Measurements from ENCODE around the gene EVI5.

EVI5 gene

GRCh38 chr1:92768915-92769314 lies 16.0 kb downstream of the EVI5 start:
- in situ Hi-C loops (cut with MboI; ENCODE audit: low sequenced_read_pairs, unreplicated experiment): no loop called here
- no peak for DNase-seq (ENCODE audit: low spot score)
- TF ChIP-seq, protein P1, sequence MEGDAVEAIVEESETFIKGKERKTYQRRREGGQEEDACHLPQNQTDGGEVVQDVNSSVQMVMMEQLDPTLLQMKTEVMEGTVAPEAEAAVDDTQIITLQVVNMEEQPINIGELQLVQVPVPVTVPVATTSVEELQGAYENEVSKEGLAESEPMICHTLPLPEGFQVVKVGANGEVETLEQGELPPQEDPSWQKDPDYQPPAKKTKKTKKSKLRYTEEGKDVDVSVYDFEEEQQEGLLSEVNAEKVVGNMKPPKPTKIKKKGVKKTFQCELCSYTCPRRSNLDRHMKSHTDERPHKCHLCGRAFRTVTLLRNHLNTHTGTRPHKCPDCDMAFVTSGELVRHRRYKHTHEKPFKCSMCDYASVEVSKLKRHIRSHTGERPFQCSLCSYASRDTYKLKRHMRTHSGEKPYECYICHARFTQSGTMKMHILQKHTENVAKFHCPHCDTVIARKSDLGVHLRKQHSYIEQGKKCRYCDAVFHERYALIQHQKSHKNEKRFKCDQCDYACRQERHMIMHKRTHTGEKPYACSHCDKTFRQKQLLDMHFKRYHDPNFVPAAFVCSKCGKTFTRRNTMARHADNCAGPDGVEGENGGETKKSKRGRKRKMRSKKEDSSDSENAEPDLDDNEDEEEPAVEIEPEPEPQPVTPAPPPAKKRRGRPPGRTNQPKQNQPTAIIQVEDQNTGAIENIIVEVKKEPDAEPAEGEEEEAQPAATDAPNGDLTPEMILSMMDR (IDR thresholded peaks at IDR 0.05; ENCODE audit: borderline replicate concordance, control extremely low read depth, extremely low read depth, insufficient read depth, missing control alignments): no peak

GRCh38 chr1:92768296-92768695 lies 16.6 kb downstream of the EVI5 start:
- no peak for DNase-seq (ENCODE audit: low spot score)
- in situ Hi-C loops (cut with MboI; ENCODE audit: low sequenced_read_pairs, unreplicated experiment): no loop called here
- TF ChIP-seq, protein P1 (IDR thresholded peaks at IDR 0.05; ENCODE audit: borderline replicate concordance, control extremely low read depth, extremely low read depth, insufficient read depth, missing control alignments): no peak

GRCh38 chr1:92764116-92764515 lies 20.8 kb downstream of the EVI5 start:
- TF ChIP-seq, protein P1 (IDR thresholded peaks at IDR 0.05; ENCODE audit: borderline replicate concordance, control extremely low read depth, extremely low read depth, insufficient read depth, missing control alignments): no peak
- in situ Hi-C loops (cut with MboI; ENCODE audit: low sequenced_read_pairs, unreplicated experiment): no loop called here

DNA sequence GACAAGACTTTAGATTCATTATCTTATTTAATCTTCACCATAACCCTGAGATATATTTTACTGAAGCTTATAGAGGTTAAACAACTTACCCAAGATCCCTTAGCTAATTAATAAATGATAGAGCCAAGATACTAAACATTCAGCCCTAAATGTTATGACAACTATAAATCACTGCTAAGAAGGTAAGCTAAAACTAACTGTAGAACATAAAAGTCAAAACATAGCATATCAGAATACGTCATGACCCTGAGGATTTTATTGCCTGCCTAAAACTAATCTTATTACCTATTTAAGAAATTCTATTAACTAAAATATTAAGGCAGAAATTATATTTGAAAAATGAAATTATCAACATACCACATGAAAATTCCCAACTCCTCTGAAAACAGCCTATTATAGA lies 22.6 kb downstream of the EVI5 start:
- in situ Hi-C loops (cut with MboI; ENCODE audit: low sequenced_read_pairs, unreplicated experiment): no loop called here
- TF ChIP-seq, protein P1 (IDR thresholded peaks at IDR 0.05; ENCODE audit: borderline replicate concordance, control extremely low read depth, extremely low read depth, insufficient read depth, missing control alignments): no peak

More at GRCh38 chr1:92764116-92764515, 20.8 kb downstream of the EVI5 start:
- DNase-seq (ENCODE audit: low spot score): no peak

GRCh38 chr1:92759361-92759760 lies 25.5 kb downstream of the EVI5 start:
- TF ChIP-seq, protein P1 (IDR thresholded peaks at IDR 0.05; ENCODE audit: borderline replicate concordance, control extremely low read depth, extremely low read depth, insufficient read depth, missing control alignments): no peak
- DNase-seq (ENCODE audit: low spot score): no peak
- in situ Hi-C loops (cut with MboI; ENCODE audit: low sequenced_read_pairs, unreplicated experiment): loop anchor here (10.0 kb wide), 1 partner anchor 55 kb away; no protein-coding TSS in a partner anchor

More for the DNA sequence above, 22.6 kb downstream of the EVI5 start:
- no peak for DNase-seq (ENCODE audit: low spot score)

DNA sequence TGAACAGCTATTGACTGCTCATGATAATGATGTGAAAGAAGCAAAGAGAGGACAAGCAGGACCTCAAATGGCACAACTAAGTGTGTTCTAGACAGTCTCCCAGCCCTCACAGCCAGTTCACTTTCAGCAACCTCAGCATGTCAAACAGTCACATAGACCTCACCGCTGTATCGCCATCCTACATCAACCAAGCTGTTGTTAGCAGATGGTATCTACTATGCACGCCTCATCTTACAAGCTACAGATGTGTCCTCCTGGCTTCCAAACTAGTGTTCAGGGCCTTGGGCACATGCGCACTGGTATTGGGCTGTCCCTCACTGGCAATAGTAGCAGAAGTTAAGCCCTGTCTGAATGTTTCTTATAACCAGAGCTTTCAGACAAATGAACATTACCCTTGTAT lies 28.4 kb downstream of the EVI5 start:
- in situ Hi-C loops (cut with MboI; ENCODE audit: low sequenced_read_pairs, unreplicated experiment): loop anchor here (10.0 kb wide), 1 partner anchor 58 kb away; no protein-coding TSS in a partner anchor
- DNase-seq (ENCODE audit: low spot score): no peak
- TF ChIP-seq, protein P1 (IDR thresholded peaks at IDR 0.05; ENCODE audit: borderline replicate concordance, control extremely low read depth, extremely low read depth, insufficient read depth, missing control alignments): no peak

All from GM13976 (cell line).